Measurements from ENCODE around the gene FAM170B.

Gene FAM170B

DNA sequence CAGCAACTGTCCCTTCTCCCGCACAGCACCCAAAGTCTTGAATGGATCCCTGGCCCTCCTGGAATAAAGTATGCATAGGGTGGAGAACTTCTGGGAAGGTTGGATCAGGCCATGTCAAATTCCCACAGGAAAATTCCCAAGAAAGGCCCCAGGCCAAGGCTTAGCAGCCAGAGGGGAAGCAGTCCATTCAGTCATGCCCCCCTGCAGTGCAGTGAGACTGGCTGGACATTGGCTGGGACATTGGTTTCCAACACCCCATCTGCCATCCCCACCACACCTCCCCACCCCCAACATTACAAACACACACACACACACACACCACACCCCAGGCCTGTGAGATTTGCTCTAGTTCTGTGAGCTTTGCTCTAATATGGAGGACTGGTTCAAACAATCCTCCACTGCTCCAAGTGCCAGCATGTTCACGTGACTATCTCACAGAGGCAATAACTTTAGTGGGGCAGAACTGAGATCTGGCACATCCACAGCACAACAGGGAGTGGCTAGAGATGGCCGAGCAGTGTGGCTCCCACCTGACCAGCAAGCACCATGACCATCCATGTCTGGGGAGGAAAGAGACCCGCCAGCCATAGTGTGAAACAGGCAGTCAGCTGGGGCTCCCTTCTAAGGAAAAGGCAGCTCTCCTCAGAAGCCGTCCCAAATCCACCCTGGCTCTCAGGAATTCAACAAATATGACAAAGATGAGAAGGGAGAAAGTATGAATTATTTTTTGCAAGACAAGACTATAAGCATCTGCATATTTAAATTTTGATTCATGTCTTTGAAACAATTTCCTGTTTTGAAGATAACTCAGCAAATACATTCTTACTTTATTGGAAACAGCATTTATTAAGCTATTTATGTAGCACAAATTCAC is 6.7 kb upstream of the FAM170B start:
- no peak overlapping the region for H3K4me3 ChIP-seq (ENCODE audit: low read depth, low read length)
- TF ChIP-seq, protein P1, sequence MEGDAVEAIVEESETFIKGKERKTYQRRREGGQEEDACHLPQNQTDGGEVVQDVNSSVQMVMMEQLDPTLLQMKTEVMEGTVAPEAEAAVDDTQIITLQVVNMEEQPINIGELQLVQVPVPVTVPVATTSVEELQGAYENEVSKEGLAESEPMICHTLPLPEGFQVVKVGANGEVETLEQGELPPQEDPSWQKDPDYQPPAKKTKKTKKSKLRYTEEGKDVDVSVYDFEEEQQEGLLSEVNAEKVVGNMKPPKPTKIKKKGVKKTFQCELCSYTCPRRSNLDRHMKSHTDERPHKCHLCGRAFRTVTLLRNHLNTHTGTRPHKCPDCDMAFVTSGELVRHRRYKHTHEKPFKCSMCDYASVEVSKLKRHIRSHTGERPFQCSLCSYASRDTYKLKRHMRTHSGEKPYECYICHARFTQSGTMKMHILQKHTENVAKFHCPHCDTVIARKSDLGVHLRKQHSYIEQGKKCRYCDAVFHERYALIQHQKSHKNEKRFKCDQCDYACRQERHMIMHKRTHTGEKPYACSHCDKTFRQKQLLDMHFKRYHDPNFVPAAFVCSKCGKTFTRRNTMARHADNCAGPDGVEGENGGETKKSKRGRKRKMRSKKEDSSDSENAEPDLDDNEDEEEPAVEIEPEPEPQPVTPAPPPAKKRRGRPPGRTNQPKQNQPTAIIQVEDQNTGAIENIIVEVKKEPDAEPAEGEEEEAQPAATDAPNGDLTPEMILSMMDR (IDR thresholded peaks at IDR 0.05; ENCODE audit: low read depth, low read length): no peak

DNA sequence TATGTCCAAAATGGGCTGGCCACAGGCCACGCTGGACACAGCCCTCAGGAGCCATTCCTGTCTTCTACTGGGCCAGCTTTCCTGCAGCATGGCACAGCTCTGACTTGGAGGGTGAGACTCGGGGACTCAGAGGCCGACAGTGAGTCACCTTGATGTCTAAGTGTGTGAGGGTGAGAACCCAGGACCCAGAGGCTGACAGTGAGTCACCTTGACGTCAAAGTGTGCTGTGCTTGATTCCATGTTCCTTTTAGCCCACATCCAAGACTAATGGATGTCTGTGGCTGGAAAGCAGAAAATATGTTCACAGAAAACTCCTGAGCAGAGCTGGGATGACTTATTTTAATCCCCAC is 6.0 kb upstream of the FAM170B start:
- TF ChIP-seq, protein P1 (IDR thresholded peaks at IDR 0.05; ENCODE audit: low read depth, low read length): no peak
- no peak overlapping the region for H3K4me3 ChIP-seq (ENCODE audit: low read depth, low read length)

DNA sequence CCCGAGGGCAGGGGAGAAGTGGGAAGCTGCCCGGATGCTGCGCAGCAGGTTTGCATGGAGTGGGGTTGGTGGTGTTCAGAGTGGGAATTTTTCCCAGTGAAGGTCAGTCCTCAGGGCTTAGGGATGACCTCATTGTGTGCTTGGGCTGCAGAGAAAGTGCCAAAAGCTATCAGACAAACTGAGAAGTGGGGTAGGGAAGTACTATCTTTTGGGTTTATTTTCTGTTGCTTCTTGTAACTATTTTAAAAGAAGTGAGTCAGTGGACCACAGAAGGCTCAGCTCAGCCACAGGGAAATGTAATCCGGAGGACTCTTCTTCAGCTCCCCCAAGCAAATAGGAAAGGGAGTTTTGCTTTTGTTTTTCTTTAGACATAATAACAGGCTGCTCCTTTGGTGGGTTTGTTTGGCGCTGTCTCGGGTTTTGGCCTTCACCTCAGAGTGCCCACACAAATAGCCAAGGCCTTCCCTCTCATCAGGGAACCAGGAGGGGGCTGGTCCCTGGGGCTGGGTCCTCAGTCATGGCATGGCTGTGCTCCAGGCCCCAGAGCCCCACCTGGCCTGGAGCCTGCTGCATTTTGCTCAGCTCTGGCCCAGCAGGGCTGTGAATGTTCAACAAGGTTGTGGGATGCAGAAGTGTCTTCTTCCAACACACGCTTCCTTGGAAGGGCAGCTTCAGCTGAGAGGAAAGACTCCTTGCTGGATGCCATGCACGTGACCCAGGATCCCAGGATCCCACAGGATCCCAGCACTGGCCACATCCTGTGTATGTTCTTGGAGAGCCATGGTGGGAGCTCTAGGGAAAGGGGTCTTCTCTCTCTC is 5.4 kb upstream of the FAM170B start:
- H3K4me3 ChIP-seq (ENCODE audit: low read depth, low read length): peak overlapping the region; percentile 25; the same call in 1 of the 2 replicates
- TF ChIP-seq, protein P1 (IDR thresholded peaks at IDR 0.05; ENCODE audit: low read depth, low read length): no peak

DNA sequence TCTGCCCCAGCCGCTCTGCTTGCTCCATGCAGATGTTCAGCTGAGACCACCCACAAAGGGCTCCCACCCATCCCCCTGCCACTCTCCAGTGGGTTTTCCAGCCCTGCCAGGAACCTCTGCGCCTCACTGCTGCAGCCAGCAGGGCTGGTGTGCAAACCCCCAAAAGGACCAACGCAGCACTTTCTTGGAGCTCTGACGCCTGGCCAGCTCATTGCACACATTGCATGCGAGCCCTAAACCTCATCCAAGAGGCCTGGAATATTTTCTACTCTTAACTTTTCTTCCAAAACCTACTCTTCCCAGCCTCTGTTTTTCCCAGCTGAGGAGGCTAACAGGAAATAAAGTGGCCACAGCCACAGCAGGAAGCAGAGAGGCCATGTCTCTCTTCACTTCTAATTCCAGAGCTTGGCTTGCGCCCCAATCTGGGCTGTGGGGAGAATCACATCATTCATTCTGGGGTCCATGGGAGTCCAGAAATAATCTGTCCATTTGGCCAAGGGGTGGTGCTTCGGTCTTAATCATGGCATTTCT is 4.6 kb upstream of the FAM170B start:
- TF ChIP-seq, protein P1 (IDR thresholded peaks at IDR 0.05; ENCODE audit: low read depth, low read length): no peak

DNA sequence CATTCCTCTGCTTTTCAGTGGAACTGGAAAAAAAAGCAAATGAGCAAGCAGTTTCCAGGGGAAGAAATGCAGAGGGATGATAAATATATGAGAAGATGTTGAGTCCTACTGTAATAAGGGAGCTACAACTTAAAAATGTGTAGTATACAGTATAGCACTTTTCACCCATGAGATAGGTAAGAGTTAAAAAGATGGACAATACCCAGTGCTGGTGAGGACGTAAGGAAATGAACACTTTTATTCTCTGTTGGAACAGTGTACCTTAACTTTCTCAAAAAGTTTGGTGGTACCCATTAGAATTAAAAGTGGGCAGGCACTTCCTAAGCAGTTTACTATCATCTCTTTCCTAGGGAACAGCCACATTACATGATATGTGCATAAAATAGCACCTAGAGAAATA is 2.7 kb upstream of the FAM170B start:
- no peak overlapping the region for H3K4me3 ChIP-seq (ENCODE audit: low read depth, low read length)
- TF ChIP-seq, protein P1 (IDR thresholded peaks at IDR 0.05; ENCODE audit: low read depth, low read length): no peak

More for the DNA sequence above, 4.6 kb upstream of the FAM170B start:
- H3K4me3 ChIP-seq (ENCODE audit: low read depth, low read length): no peak overlapping the region

DNA sequence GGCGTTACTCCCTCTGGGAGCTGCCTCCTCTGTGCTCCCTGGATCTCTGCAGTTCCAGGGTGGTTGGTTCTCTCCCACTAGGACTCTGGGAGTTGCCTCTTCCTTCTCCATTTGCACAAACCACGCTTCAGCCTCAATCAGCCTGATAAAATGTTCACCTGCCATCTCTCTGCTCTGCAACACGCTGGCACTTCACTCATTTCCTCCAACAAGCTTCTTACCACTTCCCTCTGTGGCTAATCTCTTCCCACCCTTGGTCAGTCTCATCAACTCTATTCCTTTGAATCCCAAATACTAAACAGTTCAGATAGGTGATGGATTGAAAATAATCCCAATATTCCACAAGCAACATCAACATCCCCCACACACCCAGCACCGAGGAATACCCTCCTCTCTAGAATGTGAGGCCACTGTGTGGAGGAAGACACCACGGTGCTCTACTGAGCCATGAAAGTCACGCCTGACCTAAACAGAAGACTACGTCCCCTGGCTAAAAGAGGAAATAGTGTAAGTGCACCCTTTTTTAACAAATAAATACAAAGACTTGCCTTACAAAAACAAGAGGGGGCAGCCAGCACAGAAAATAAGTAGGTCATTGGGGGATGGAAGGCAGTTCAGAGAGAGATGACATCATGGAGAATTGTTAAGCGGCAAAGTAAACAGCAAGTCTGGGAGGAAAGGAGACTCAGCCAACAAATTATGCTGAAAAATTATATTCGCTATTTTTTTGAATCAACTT is 1.9 kb upstream of the FAM170B start:
- TF ChIP-seq, protein P1 (IDR thresholded peaks at IDR 0.05; ENCODE audit: low read depth, low read length): no peak
- no peak overlapping the region for H3K4me3 ChIP-seq (ENCODE audit: low read depth, low read length)
